CD4-positive, alpha-beta T cell treated with Interleukin-15 for 4 hours (primary cell): ENCODE measurements around the gene ZBTB44.

Source experiments
- DNase-seq: peaks from one replicate; pipeline ENCODE4 v3.0.0-alpha.2; 2020; ENCODE audit warnings: low spot score

The ZBTB44 gene

DNA sequence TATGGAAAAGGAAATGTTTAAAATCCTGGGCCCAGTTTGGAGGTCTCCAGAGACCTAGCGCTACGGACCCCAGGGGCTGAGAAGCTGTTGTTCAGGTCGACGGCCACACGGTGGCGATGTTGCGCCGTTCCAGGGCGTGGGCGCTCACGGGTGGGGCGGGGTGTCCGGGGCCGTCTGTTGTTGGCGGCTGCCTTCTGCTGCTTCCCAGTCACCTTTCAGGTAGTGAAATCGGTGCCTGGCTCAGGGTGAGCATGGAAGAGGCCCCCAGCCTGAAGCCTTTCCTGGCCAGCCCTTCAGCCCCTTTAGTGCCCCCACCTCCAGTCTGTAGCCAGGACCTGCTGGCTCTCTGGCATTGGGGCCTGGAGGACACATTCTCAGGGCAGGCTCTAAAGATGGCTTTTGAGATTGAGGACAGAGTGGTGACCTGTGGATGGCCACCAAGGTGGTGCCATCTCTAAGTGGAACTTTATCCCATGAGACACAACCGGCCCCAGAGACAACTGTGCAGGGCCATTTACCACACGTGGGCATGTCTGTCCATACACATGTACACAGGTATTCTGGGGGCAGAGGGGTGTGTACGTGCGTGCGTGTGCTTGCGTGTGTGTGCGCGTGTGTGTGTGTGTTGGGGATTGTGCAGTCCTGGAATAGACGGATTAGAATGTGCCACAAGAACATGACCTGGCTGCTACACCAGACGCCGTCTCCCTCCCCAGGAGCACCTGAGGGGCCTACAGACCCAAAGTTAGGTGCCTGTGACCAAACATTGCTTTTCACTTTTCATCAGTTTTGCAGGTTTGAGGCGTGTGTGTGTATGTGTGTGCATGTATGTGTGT is 101.4 kb downstream of the ZBTB44 start:
- peak; percentile 63 for DNase-seq

DNA sequence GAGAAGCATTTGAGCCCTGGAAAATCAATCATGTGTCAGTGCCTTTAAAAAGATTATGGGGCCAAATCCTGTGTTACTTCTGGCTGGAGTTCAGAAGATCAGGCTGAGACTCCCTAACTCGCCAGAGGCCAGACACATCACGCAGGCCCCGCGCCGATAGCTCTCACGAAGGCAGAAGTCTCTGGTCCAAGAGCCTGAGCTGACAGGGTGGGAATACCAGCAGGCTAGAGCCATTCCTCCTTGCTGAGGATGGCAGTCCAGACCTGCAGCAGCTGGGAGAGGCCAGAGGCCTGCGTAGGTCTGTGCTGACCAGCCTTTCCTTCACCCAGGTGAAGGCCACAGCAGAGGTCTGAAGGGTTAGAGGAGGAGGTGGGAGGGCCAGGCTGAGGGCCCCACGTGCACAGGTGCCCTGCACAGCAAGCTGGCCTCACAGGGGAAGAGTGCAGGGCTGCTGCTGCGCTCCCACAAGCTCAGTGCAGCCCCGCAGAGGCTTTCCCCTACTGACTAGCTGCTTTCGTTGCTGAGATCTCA is 102.2 kb downstream of the ZBTB44 start:
- DNase-seq: no peak

DNA sequence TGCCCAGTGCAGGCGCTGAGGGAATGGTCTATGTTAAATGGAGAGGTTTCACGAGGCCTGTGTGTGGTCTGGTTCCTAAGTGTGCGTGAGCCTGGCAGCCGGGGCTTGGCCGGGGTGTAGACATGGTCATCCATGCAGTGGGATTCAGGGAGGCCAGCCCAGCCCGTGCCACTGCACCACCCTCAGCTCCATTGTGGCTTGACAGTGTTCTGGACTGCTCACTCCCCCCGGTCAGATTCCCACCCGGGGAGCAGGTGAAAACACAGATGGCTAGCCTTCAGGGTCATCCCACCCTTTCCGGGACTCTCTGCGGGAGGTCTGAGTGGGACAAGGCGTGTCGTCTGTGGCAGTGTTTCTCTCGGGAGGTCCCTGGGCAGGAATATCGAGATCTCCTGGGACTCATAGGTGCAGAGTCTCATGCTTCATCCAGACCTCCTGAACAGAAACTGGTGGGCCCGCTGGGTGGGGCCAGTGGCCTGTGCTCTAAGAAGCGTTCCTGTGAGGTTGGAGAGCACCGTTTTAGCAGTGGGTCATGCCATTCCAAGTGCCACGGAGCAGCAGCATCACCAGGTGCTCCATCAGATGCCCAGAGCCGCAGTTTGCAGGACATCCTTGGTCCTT is 102.8 kb downstream of the ZBTB44 start:
- no peak for DNase-seq

DNA sequence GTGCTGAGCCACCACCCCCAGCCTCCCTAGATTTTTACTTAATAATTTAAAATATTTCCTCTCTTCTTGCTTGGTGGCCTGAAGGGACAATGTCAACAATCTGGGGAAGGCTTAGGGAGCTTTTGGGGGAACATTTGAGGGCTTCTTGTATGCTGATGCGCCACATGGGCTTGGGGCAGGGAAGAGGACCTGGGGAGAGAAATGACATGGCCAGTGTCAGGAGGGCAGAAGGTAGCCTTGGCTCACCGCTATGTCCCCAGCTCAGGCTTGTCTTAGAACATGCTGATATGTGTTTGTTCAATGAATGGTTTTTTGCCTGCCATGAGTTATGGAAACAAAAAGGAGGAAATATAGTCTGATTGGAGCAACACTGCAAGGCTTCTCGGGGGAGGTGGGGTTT is 103.6 kb downstream of the ZBTB44 start:
- DNase-seq: no peak

DNA sequence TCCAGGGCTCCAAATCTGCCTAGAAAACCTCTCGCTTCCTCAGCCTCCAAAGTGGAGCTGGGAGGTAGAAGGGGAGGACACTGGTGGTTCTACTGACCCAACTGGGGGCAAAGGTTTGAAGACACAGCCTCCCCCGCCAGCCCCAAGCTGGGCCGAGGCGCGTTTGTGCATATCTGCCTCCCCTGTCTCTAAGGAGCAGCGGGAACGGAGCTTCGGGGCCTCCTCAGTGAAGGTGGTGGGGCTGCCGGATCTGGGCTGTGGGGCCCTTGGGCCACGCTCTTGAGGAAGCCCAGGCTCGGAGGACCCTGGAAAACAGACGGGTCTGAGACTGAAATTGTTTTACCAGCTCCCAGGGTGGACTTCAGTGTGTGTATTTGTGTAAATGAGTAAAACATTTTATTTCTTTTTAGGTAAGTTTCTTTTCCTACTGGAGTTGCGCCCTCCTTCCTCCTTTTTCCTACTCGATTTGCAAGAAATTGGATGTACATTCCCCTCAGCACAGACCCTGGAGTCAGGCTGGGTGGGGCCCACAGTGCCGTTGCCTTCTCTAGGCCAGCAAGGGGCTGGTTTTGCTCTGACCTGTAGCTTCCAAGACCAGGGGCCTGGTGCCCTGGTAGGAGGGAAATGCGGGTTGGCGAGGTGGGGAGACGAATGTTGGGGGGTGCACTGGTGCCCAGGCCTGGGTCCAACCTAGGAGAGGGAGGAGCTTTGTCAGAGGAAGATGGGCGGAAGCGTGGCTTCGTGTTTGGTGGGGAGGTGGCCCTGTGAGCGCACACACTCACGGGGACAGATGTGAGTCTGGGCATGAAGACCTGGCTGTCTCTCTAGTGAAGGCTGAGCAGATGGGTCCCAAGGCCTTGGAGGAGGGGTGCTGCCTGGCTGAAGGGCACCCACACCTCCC is 104.5 kb downstream of the ZBTB44 start:
- no peak for DNase-seq

DNA sequence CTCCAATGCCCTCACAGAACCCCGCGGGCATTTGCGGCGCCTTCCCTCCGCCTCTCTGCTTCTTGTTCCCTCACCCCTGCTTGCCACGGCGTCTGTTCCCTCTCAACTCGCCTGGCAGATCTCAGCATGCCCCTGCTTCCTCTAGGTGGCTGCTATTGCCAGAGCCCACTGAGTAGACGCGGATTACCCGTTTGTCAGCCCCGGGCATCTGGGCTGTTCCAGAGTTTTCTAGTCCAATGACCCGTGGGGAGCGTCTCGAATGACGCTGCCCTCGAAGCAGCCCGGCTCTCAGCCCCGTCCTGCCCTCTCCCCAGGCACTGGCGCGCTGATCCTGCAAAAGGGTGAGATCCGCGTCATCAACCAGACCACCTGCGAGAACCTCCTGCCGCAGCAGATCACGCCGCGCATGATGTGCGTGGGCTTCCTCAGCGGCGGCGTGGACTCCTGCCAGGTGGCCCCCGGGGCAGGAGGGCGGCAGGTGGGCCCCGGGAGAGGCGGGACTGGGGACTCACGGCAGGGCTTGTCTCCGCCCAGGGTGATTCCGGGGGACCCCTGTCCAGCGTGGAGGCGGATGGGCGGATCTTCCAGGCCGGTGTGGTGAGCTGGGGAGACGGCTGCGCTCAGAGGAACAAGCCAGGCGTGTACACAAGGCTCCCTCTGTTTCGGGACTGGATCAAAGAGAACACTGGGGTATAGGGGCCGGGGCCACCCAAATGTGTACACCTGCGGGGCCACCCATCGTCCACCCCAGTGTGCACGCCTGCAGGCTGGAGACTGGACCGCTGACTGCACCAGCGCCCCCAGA is 105.4 kb downstream of the ZBTB44 start:
- DNase-seq: no peak

DNA sequence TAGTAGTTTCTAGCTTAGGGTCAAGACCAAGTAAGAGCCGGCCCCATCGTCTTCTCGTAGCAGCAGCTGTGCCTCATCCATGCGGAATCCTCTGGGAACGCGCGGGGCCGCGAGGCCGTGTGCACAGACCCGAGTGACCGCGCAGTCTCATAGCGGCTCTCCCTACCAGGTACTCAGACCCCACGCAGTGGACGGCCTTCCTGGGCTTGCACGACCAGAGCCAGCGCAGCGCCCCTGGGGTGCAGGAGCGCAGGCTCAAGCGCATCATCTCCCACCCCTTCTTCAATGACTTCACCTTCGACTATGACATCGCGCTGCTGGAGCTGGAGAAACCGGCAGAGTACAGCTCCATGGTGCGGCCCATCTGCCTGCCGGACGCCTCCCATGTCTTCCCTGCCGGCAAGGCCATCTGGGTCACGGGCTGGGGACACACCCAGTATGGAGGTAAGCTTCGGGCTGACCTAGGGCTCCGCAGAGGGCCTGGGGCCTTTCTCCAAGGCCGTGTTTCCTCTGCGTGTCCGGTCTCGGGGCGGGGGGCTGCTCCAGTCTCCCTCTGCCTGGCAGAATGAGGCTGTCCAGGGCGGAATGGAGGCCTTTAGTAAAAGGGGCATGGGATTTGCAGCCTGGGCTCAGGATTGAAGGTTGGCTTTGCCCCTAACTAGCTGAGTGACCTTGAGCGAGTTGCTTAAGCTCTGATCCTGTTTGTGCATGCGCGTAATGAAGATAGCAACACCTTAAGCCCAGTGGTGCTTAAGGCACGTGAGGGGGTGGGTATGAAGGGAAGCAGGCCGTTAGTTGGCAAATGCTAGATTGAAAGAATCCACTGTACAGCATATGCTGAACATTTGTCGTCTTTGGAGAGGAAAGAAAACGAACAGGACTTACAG is 106.2 kb downstream of the ZBTB44 start:
- no peak for DNase-seq

DNA sequence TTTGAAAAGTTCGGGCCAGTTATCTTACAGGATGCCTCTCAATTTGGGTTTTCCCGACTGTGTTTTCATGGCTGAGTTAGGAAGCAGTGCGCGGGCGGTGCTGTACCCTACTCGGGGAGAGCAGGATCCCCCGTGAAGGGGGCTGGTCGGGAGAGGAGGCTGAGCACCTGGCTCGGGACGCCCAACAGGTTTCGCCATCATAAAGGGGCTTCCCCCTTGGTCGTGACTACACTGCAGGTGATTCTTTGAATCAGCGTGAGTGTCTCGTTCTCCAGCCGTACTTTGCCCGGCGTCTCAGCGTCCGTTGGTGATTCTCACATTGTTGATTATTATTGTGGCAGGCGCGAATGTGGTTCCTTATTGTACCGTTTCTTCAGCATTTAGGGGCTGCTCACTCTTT is 108.6 kb downstream of the ZBTB44 start:
- no peak for DNase-seq

DNA sequence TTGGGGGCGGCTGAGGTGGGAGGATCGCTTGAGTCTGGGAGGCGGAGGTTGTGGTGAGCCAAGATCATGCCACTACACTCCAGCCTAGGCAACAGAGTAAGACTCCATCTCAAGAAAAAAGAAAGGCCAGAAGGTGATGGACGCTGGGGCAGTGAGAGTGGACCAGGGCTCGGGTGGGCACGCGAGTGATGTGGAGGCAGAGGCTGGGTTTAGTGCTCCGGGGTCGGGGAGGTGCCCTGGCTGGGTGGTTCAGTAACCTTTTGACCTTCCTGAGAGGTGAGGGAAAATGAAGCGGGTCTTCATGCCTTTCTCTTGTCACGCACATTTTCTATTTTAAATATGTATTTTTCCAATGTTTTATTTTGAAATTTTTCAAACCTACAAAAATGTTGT is 110.0 kb downstream of the ZBTB44 start:
- DNase-seq: no peak

DNA sequence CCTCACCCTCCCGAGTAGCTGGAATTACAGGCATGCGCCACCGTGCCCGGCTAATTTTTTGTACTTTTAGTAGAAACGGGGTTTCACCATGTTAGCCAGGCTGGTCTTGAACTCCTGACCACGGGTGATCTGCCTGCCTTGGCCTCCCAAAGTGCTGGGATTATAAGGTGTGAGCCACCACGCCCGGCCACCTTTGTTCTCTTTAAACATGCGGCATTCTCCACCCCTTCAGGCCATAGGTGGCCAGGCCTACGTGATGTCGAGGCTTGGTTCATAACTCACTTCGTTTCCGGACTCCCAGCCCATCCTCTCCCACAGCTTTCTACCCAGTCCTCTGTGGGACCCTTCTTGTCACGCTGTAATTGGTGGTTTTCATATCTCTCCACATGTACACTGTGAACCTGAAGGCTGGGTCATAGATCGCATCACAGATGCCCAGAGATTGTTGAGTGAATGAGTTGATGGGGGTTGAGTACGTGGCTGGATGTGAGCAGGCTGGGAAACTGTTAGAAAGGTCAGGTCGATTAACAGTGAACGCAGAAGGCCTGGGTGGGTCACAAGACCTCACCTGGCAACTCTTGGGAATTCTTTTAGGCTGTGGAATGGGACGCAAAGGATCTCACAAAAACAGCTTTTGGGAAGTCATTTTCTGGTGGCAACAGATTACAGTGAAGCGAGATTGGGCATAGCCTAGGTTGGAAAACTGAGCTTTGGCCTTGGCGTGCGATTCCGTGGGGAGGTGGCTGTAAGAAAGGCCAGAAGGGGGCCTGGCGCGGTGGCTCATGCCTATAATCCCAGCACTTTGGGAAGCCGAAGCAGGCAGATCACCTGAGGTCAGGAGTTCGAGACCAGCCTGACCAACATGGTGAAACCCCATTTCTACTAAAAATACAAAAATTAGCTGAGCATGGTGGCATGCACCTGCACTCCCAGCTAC is 110.7 kb downstream of the ZBTB44 start:
- no peak for DNase-seq

DNA sequence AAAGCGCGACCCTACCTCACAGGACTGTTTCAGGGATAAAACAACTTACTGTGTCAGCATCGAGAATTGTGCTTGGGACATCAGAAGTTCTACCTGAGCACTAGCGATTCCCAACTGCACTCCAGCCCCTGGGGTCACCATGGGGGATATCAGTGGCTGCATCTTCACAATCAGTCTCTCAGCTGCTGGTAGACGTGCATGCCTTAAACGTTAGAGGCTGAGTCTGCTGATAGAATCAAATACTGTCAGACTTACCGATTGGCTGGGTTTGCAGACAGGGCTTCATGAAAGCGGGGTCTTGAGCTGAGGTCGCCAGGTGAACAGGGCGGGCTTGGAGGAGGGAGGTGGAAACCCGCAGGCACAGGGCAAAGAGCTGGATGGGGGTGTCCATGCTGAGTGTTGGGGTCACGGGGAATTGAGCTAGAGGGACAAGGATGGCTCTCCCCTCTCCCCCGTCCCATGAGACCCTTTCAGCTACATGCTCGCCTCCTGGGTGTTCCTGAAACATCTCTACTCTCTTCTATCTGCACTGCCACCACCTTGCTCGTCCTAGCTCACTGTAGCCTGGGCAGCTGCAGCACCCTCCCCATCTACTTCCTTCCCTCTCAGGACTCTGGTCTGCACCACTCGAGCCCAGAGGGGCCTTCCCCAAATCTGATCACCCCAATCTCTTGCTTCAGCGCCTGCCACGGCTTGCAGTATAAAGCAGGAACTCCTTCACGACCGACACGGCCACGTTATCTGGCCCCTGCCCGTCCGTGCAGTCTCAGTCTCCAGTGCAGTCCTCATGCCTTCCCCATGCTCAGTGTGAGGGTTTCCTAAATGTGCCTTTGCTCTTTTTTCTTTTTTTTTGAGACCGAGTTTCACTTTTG is 111.7 kb downstream of the ZBTB44 start:
- no peak for DNase-seq

DNA sequence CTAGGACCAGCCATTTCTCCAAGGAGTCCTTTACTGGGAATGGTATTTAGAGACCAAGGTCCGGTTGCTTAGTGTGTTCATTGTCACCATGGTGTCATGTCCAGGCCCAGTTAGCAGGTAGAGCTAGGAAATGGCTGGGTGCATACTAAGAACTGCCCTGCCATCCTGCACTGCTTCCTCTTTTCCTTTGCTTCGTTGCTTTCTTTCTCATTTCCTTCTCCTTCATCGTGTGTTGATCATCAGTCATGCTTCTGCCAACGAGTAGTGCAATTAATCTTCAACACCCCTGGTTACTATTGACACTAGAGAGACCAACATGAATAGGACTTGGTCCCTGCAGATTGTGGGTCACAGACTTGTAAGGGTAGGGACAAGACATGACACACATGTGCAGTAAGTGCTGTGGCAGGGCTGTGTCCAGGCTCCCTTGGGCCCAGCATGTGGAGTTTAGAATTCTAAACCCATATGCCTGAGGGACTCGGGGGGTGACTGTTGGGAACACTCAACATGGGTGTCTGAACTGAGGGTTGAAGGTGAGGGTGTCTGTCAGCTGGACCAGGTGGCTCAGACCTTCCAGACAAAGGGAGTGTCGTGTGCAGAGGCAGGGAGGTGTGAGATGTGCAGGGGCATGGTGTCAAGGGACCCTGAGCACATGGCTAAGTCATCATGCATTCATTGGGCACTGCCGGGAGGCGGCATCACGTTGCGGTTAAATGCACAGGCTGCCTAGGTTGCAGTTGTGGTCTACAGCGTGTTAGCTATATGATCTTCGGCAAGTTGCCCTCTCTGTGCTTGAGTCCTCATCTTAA is 112.5 kb downstream of the ZBTB44 start:
- DNase-seq: no peak

DNA sequence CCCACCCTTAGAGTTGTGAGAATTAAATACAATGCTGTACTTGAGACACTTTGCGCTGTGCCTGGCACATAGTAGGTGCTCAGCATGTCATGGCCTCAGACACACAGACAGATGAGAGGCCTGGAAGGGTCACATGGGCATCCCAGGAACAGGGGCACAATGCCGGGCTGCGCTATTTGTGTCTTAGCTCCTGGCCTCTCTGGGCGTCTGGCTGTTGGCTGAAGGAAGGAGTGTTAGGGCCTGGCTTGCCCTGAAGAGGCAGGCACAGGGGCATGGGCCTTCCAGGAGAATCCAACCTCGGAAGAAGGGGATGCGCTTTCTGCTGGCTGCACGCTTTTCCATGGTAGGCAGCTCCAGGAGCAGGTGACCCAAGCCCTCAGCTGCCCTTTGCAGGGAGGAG is 113.7 kb downstream of the ZBTB44 start:
- no peak for DNase-seq

DNA sequence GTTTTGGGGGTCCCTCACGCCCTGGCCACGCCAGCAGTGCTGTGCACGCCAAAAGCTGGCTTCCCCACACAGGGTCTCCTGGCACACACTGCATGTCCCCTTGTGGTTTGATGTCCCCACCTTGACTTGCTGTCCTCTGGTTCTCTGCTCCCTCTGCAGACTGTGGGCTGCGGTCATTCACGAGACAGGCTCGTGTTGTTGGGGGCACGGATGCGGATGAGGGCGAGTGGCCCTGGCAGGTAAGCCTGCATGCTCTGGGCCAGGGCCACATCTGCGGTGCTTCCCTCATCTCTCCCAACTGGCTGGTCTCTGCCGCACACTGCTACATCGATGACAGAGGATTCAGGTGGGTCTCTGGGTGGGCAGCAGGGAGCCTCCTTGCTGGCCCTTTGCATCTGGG is 114.9 kb downstream of the ZBTB44 start:
- DNase-seq: no peak

DNA sequence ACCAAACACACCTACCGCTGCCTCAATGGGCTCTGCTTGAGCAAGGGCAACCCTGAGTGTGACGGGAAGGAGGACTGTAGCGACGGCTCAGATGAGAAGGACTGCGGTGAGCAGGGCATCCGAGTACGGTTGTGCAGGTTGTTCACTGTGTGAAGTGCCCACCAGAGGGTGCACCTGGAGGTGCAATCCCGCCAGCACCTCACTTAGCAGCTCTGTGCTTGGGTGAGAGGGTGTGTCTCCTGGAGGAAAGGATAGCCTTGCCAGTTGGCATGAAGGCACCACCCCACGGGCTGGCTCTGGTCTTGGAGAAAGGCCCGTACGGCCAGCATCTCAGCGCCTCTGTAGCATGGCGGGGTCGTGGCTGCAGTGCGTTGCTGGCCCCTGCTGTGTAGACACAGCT is 115.8 kb downstream of the ZBTB44 start:
- DNase-seq: no peak

DNA sequence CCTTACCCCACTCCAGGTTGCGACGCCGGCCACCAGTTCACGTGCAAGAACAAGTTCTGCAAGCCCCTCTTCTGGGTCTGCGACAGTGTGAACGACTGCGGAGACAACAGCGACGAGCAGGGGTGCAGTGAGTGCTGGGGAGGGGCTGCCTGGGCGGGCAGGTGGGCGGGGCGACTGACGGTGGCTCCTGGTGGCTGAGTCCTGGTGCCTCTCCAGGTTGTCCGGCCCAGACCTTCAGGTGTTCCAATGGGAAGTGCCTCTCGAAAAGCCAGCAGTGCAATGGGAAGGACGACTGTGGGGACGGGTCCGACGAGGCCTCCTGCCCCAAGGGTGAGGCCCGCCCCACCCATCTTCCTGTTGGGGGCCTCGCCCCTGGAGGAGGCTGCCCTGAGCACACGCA is 116.4 kb downstream of the ZBTB44 start:
- DNase-seq: no peak

DNA sequence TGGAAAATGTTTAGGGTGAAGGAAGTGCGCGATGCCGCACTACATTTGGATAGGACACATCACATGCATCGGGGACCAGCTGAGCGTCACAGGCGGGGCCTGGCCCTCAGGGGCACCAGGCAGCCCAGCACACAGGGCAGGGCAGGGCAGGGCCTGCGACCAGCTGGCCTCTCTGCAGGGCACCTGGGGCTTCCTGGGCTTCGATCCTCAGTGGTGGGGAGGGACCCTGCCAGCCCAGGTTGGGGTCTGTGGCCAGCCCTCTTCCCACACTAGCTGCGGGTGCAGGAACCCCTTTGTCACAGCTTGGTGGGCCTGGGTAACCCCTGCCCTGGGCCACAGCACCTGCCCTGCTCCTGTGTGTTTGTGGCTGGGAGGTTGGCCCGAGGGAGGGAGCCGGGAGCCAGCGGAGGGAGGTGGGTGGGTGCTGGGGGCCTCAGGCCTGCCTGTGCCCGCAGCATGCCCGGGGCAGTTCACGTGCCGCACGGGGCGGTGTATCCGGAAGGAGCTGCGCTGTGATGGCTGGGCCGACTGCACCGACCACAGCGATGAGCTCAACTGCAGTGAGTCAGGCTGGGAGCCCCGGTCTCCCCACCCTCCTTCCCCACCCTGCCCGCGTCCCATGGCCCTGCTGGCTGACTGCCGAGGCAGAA is 117.2 kb downstream of the ZBTB44 start:
- no peak for DNase-seq
